K562 (cell line): ENCODE results near the gene PPM1G. TPM values are rescaled to one million over a fixed set of nuclear protein-coding genes. Genes with fewer than 3 reads are reported as not detected.

Experiments
- ADNP ChIP-seq: fragments of 200-800 bp; sonication (Bioruptor generic); IDR thresholded peaks from 2 replicates; pipeline ENCODE4 v1.6.1; 2016; ENCODE audit warnings: missing genetic modification characterization, missing compliant biosample characterization
- ATF3 ChIP-seq, 2 experiments: fragments of 450-650 bp in 1 of 2; sonication (generic) in 1 of 2; formaldehyde crosslinking in 1 of 2; IDR thresholded peaks in 1 of 2; conservative IDR thresholded peaks in 1 of 2; 2 replicates each; pipeline versions ENCODE4 v1.6.1 to v1.8.1; 2016 to 2023; ENCODE audit warnings: mild to moderate bottlenecking in 2 of 2, moderate library complexity in 2 of 2, inconsistent platforms in 1 of 2, missing genetic modification reagents in 1 of 2
- NFRKB ChIP-seq: fragments of 450-650 bp; IDR thresholded peaks from 2 replicates; pipeline ENCODE4 v1.6.1; 2016; ENCODE audit warnings: low read depth
- NR1H2 ChIP-seq: sonication (generic); formaldehyde crosslinking; IDR thresholded peaks from 2 replicates; pipeline ENCODE4 v1.4.0; 2020; ENCODE audit warnings: mild to moderate bottlenecking, missing genetic modification reagents
- NR2C2 ChIP-seq, 2 experiments: fragments of 200-800 bp in 1 of 2; sonication (Bioruptor generic) in 1 of 2; sonication (generic) in 1 of 2; formaldehyde crosslinking in 1 of 2; IDR thresholded peaks; 2 replicates each; pipeline versions ENCODE4 v1.6.1 to v1.8.0; 2016 to 2022; ENCODE audit warnings: mild to moderate bottlenecking in 1 of 2, missing compliant biosample characterization in 1 of 2, missing genetic modification characterization in 1 of 2, missing genetic modification reagents in 1 of 2
- RBFOX2 ChIP-seq: fragments of 200-400 bp; formaldehyde crosslinking; IDR thresholded peaks from 2 replicates; pipeline ENCODE4 v1.6.1; 2017; ENCODE audit warnings: low read depth, mild to moderate bottlenecking, low read length, moderate library complexity
- RBM22 ChIP-seq: fragments of 200-400 bp; formaldehyde crosslinking; IDR thresholded peaks from 2 replicates; pipeline ENCODE4 v1.6.1; 2018; ENCODE audit warnings: low read length, low read depth; ENCODE audit not compliant: poor library complexity, severe bottlenecking
- SIN3A ChIP-seq, 2 experiments: fragments of 150-350 bp in 1 of 2; IDR thresholded peaks; 2 replicates each; pipeline ENCODE4 v1.6.1; 2011 to 2016; ENCODE audit warnings: borderline replicate concordance in 2 of 2, low read depth in 2 of 2, low read length in 2 of 2, mild to moderate bottlenecking in 2 of 2, moderate library complexity in 2 of 2; ENCODE audit not compliant: control insufficient read depth in 1 of 2
- TGIF2 ChIP-seq: sonication (generic); formaldehyde crosslinking; IDR thresholded peaks from 2 replicates; pipeline ENCODE4 v1.8.1; 2022; ENCODE audit warnings: mild to moderate bottlenecking, missing genetic modification reagents, moderate library complexity
- ZNF766 ChIP-seq: fragments of 200-800 bp; sonication (Bioruptor generic); conservative IDR thresholded peaks from 2 replicates; pipeline ENCODE4 v1.6.1; 2016; ENCODE audit warnings: missing genetic modification characterization, missing compliant biosample characterization
- polyA plus RNA-seq, 8 experiments: library from polyadenylated mRNA; depleted of rRNA in 4 of 8; stranded (reverse) in 5 of 8; unstranded in 3 of 8; fragments of >200 nt; fragmentation: Nextera tagmentation in 2 of 8; fragmentation: Illumina TruSeq in 1 of 8; extraction: Ambion mirVana in 2 of 8; extraction: Trizol in 1 of 8; gene quantifications; 2 replicates each; pipeline versions ENCODE4 v1.2.1 to v1.2.3, GENCODE V29; 2011 to 2014; ENCODE audit warnings: inconsistent platforms in 1 of 8, missing spikeins in 1 of 8
- total RNA-seq, 7 experiments: library from RNA; depleted of rRNA in 6 of 7; stranded (reverse); fragments of >200 nt in 6 of 7; fragmentation: Illumina TruSeq in 2 of 7; extraction: Trizol in 2 of 7; gene quantifications; 2 replicates each; pipeline versions ENCODE4 v1.2.1 to v1.2.3, GENCODE V29; 2011 to 2021; ENCODE audit warnings: low replicate concordance in 1 of 7
- TF ChIP-seq, protein P1 (sequence below), 2 experiments: fragments of 450-650 bp in 1 of 2; sonication (generic) in 1 of 2; formaldehyde crosslinking in 1 of 2; IDR thresholded peaks; 2 replicates each; pipeline versions ENCODE4 v1.7.1 to v1.9.0; 2016 to 2022; ENCODE audit warnings: inconsistent platforms in 1 of 2, mild to moderate bottlenecking in 1 of 2, missing genetic modification reagents in 1 of 2
- TF ChIP-seq, protein P2 (sequence below): fragments of 450-650 bp; IDR thresholded peaks from 2 replicates; pipeline ENCODE4 v1.6.1; 2016; ENCODE audit warnings: mild to moderate bottlenecking

The PPM1G gene
- total and polyA plus RNA-seq, 9 of the 15 experiments (the other 6 are each of a cell fraction or from before 2014, with no cell fraction given): 61.7 to 230 (median 153) TPM

DNA sequence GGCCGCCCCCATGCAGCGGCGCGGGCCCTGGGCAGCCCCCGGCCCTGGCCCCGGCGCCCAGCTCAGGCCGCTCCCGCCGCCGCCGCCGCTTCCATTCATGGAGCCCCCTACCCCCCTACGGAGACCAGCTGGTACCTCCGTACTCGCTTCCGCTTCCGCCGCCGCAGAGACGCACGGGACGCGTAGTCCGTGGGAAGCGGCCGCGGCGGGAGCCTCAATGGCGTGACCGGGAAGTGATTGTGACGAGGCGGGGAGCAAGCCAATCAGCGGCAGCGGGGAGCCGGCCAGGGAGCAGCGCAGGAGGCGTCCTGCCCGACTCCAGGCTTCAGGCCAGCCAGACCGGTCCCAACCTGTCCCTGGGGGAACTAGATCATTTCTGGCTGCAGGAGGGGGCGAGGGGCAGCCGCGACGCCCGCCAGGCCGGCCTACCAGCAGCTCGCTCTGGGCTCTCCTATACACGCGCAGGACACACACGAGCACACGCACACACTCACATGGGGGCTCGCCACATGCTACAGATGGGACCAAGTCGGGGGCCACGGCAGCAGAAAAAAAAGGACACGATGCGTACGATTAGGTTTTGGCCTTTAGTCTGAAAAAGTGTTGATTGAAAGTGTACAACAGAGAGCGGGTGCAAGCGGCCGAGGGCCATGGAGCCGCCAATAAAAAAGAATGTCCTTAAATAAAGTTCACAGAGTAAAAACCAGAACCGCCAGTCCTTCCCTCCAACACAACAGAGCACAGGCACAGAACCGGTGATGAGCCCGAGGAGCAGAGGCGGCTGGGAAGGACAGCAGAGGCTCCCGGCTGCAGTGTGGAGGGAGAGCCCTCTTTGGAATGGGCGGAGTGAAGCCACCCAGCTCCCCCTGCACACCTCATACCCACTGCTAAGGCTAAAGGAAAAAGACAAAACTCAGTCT, 28.5 kb downstream of the PPM1G start, which contains the start of gene ZNF513 (continued):
- TF ChIP-seq, protein P1, sequence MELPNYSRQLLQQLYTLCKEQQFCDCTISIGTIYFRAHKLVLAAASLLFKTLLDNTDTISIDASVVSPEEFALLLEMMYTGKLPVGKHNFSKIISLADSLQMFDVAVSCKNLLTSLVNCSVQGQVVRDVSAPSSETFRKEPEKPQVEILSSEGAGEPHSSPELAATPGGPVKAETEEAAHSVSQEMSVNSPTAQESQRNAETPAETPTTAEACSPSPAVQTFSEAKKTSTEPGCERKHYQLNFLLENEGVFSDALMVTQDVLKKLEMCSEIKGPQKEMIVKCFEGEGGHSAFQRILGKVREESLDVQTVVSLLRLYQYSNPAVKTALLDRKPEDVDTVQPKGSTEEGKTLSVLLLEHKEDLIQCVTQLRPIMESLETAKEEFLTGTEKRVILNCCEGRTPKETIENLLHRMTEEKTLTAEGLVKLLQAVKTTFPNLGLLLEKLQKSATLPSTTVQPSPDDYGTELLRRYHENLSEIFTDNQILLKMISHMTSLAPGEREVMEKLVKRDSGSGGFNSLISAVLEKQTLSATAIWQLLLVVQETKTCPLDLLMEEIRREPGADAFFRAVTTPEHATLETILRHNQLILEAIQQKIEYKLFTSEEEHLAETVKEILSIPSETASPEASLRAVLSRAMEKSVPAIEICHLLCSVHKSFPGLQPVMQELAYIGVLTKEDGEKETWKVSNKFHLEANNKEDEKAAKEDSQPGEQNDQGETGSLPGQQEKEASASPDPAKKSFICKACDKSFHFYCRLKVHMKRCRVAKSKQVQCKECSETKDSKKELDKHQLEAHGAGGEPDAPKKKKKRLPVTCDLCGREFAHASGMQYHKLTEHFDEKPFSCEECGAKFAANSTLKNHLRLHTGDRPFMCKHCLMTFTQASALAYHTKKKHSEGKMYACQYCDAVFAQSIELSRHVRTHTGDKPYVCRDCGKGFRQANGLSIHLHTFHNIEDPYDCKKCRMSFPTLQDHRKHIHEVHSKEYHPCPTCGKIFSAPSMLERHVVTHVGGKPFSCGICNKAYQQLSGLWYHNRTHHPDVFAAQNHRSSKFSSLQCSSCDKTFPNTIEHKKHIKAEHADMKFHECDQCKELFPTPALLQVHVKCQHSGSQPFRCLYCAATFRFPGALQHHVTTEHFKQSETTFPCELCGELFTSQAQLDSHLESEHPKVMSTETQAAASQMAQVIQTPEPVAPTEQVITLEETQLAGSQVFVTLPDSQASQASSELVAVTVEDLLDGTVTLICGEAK (IDR thresholded peaks at IDR 0.05): peak; percentile 97
- TF ChIP-seq, protein P1 (CRISPR knock-in tag; IDR thresholded peaks at IDR 0.05): no peak
- TF ChIP-seq RBM22 (peak; percentile 86), TGIF2 (CRISPR knock-in tag) (no peak), SIN3A (IDR thresholded peaks at IDR 0.05; ENCODE audit: borderline replicate concordance in 2 of 2, control insufficient read depth in 1 of 2, low read depth in 2 of 2, low read length in 2 of 2) (peak in 1 of 2 experiments; percentile 93), NR1H2 (CRISPR knock-in tag) (no peak), NFRKB (no peak), ADNP (tag) (no peak), ZNF766 (CRISPR knock-in tag) (peak; percentile 51), RBFOX2 (peak; percentile 88), ATF3 (IDR thresholded peaks at IDR 0.05) (no peak), ATF3 (CRISPR knock-in tag; conservative IDR thresholded peaks at IDR 0.05) (no peak), NR2C2 (CRISPR knock-in tag; IDR thresholded peaks at IDR 0.05) (peak; percentile 96), NR2C2 (tag; IDR thresholded peaks at IDR 0.05) (peak; percentile 99)
- TF ChIP-seq, protein P2, sequence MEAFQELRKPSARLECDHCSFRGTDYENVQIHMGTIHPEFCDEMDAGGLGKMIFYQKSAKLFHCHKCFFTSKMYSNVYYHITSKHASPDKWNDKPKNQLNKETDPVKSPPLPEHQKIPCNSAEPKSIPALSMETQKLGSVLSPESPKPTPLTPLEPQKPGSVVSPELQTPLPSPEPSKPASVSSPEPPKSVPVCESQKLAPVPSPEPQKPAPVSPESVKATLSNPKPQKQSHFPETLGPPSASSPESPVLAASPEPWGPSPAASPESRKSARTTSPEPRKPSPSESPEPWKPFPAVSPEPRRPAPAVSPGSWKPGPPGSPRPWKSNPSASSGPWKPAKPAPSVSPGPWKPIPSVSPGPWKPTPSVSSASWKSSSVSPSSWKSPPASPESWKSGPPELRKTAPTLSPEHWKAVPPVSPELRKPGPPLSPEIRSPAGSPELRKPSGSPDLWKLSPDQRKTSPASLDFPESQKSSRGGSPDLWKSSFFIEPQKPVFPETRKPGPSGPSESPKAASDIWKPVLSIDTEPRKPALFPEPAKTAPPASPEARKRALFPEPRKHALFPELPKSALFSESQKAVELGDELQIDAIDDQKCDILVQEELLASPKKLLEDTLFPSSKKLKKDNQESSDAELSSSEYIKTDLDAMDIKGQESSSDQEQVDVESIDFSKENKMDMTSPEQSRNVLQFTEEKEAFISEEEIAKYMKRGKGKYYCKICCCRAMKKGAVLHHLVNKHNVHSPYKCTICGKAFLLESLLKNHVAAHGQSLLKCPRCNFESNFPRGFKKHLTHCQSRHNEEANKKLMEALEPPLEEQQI: no peak
